Neural progenitor cell (in vitro differentiated cells): ENCODE data around the gene SKOR1. TPM values are rescaled to one million over a fixed set of nuclear protein-coding genes. Genes with fewer than 3 reads are reported as not detected.
A peak's percentile ranks its signal among the peaks of the same experiment; 100 is the strongest.

Experiments used
- DNase-seq: peaks from one replicate; pipeline ENCODE4 v3.0.0-alpha.2; 2016; ENCODE audit warnings: low spot score
- H2AFZ ChIP-seq: fragments of 200-600 bp; sonication (generic); replicated peaks from 2 replicates; pipeline ENCODE4 v1.6.1; 2016; ENCODE audit warnings: antibody characterized with exemption
- H3F3A ChIP-seq: fragments of 200-600 bp; sonication (generic); 2 replicates; pipeline ENCODE4 v1.6.1; 2016; ENCODE audit warnings: antibody characterized with exemption, low read depth
- H3K27ac ChIP-seq: fragments of 200-600 bp; sonication (generic); 2 replicates; pipeline ENCODE4 v1.5.1; 2016; ENCODE audit warnings: mild to moderate bottlenecking
- H3K27me3 ChIP-seq: fragments of 200-600 bp; sonication (generic); 2 replicates; pipeline ENCODE4 v1.6.1; 2016; ENCODE audit warnings: mild to moderate bottlenecking, moderate library complexity
- H3K36me3 ChIP-seq: fragments of 200-600 bp; sonication (generic); 2 replicates; pipeline ENCODE4 v1.5.1; 2016
- H3K4me1 ChIP-seq: fragments of 200-600 bp; sonication (generic); 2 replicates; pipeline ENCODE4 v1.6.1; 2016; ENCODE audit warnings: mixed run types
- H3K4me2 ChIP-seq: fragments of 200-600 bp; sonication (generic); 2 replicates; pipeline ENCODE4 v1.6.1; 2016
- H3K4me3 ChIP-seq: fragments of 200-600 bp; sonication (generic); 2 replicates; pipeline ENCODE4 v1.5.1; 2016
- H3K79me2 ChIP-seq: fragments of 200-600 bp; sonication (generic); 2 replicates; pipeline ENCODE4 v1.6.1; 2016; ENCODE audit warnings: low read depth
- H3K9ac ChIP-seq: fragments of 200-600 bp; sonication (generic); 2 replicates; pipeline ENCODE4 v1.6.1; 2016
- H3K9me3 ChIP-seq: fragments of 200-600 bp; sonication (generic); 2 replicates; pipeline ENCODE4 v1.5.1; 2016; ENCODE audit warnings: low read depth
- H4K20me1 ChIP-seq: fragments of 200-600 bp; sonication (generic); 2 replicates; pipeline ENCODE4 v1.6.1; 2016; ENCODE audit warnings: low read depth
- H3K27ac Mint-ChIP-seq: 3 replicates; pipeline ENCODE4 v1.8.0; 2021; ENCODE audit warnings: mixed read lengths
- H3K27me3 Mint-ChIP-seq: 2 replicates; pipeline ENCODE4 v1.8.0; 2022; ENCODE audit warnings: low read depth, mild to moderate bottlenecking, inconsistent platforms, moderate library complexity, mixed read lengths; ENCODE audit not compliant: insufficient read depth
- H3K36me3 Mint-ChIP-seq: 3 replicates; pipeline ENCODE4 v1.8.0; 2021; ENCODE audit warnings: mixed read lengths
- H3K4me1 Mint-ChIP-seq: 3 replicates; pipeline ENCODE4 v1.8.0; 2021; ENCODE audit warnings: mixed read lengths
- H3K4me3 Mint-ChIP-seq: 3 replicates; pipeline ENCODE4 v1.8.0; 2021; ENCODE audit warnings: mild to moderate bottlenecking, moderate library complexity, mixed read lengths
- H3K9me3 Mint-ChIP-seq: 3 replicates; pipeline ENCODE4 v1.8.0; 2020; ENCODE audit warnings: mixed read lengths
- EZH2 ChIP-seq: fragments of 200-600 bp; sonication (generic); IDR thresholded peaks from 2 replicates; pipeline ENCODE4 v1.6.1; 2017; ENCODE audit warnings: antibody characterized with exemption, mild to moderate bottlenecking, moderate library complexity
- EZH2phosphoT487 ChIP-seq: fragments of 200-600 bp; sonication (generic); IDR thresholded peaks from 2 replicates; pipeline ENCODE4 v1.6.1; 2017; ENCODE audit warnings: antibody characterized with exemption
- small RNA-seq: library from RNA; depleted of rRNA; stranded (forward); fragments of <200 nt; gene quantifications from one replicate; pipeline ENCODE3, GENCODE V24; 2015
- total RNA-seq: library from RNA; depleted of rRNA; stranded (reverse); fragments of >200 nt; gene quantifications from 2 replicates; pipeline ENCODE4 v1.2.3, GENCODE V29; 2015; ENCODE audit warnings: low replicate concordance
- TF ChIP-seq, protein P1 (sequence below): fragments of 200-600 bp; sonication (generic); IDR thresholded peaks from 2 replicates; pipeline ENCODE4 v1.5.1; 2017; ENCODE audit warnings: antibody characterized with exemption, mild to moderate bottlenecking

Gene SKOR1
- total RNA-seq, 1 donor from 2014 or later: 0.51 TPM

DNA sequence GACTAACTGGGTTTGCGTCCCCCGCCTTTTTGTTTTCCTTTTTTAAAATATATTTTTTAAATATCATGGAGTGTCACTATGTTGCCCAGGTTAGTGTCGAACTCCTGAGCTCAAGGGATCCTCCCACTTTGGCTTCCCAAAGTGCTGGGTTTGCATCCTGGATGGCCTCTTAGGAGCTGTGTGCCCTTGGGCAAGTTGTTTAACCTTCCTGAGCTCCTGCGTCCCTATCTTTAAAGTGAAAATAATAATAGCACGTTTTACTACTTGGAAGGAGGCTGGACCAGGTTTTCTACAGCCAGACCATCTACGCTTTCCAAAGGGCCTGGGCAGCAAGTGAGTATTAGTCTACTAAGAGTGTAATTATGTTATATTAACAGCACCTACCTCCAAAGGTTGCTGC lies 58.7 kb downstream of the SKOR1 start:
- Histone ChIP-seq H2AFZ (no peak overlapping the region), H3K9me3 (no peaks in the 10 kb centered on the region), H3K9ac (no peak overlapping the region), H3K4me2 (peak overlapping the region; percentile 71), H3K27ac (no peak overlapping the region), H4K20me1 (no peaks in the 10 kb centered on the region), H3K4me3 (peak overlapping the region; percentile 35), H3F3A (peaks cover 15% of the 10 kb centered on the region), H3K36me3 (no peaks in the 10 kb centered on the region), H3K79me2 (no peaks in the 10 kb centered on the region), H3K27me3 (peaks cover 8% of the 10 kb centered on the region), H3K4me1 (peaks cover 24% of the 10 kb centered on the region)
- Mint-ChIP-seq H3K27me3 (peaks cover 6% of the 10 kb centered on the region), H3K4me1 (peaks cover 50% of the 10 kb centered on the region), H3K9me3 (peaks cover 4% of the 10 kb centered on the region), H3K36me3 (no peaks in the 10 kb centered on the region), H3K4me3 (peak overlapping the region; percentile 23), H3K27ac (peak overlapping the region; percentile 34)
- TF ChIP-seq, protein P1, sequence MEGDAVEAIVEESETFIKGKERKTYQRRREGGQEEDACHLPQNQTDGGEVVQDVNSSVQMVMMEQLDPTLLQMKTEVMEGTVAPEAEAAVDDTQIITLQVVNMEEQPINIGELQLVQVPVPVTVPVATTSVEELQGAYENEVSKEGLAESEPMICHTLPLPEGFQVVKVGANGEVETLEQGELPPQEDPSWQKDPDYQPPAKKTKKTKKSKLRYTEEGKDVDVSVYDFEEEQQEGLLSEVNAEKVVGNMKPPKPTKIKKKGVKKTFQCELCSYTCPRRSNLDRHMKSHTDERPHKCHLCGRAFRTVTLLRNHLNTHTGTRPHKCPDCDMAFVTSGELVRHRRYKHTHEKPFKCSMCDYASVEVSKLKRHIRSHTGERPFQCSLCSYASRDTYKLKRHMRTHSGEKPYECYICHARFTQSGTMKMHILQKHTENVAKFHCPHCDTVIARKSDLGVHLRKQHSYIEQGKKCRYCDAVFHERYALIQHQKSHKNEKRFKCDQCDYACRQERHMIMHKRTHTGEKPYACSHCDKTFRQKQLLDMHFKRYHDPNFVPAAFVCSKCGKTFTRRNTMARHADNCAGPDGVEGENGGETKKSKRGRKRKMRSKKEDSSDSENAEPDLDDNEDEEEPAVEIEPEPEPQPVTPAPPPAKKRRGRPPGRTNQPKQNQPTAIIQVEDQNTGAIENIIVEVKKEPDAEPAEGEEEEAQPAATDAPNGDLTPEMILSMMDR: no peak
- TF ChIP-seq EZH2: no peak
- no peak for TF ChIP-seq EZH2phosphoT487
- DNase-seq: no peak

Small RNA genes lying within 50 kb of the gene (small RNA-seq; reads per million reads assigned to genes)
- 3.2 reads per million, percentile 92 among the genes with 10 or more reads in this experiment for gene RNU6-1

Other genes with a start within 250 kb of the SKOR1 start
- not detected in 2 replicates for gene RNU6-1, start 14.5 kb downstream of the SKOR1 start, total RNA-seq
- gene PIAS1, start 228.8 kb downstream of the SKOR1 start, total RNA-seq: 34.6 and 48.2 TPM in 2 replicates